Measurements from ENCODE around the gene LRRC8E. TPM values are rescaled to one million over a fixed set of nuclear protein-coding genes. Genes with fewer than 3 reads are reported as not detected.

LRRC8E gene
- total and polyA plus RNA-seq, 2 of the 8 experiments (the other 6 are each of a cell fraction or from before 2014, with no cell fraction given) = 2.7 to 2.9 TPM

DNA sequence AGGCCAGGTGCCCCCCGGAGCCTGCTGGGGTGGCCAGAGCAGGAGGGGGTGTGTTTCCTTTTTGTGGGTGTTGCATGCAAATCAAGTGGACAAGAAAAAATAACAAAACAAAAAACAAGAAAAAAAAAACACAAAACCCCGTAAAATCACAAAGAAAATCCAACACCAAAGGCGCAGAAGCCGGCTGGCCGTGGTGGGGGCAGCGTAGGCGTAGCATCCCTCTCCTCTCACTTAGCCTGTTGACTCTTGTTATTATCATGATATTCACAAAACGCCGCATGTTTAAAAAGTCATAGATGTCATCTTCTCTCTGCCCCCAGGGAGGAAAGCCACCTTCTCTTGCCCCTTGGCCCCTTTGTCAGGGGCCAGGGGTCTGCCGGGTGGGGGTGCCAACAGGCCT lies 25.3 kb downstream of the LRRC8E start:
- FAIRE-seq = no peak
- CTCF ChIA-PET (ENCODE audit: partially characterized antibody) = interaction anchor here (2.3 kb wide), 1 partner anchor 45 kb away, joined by 9 read pairs; no protein-coding TSS in a partner anchor
- Histone ChIP-seq H3K9me3 (ENCODE audit: insufficient read depth in 2 of 2, low read depth in 1 of 2, low read length in 1 of 2) (no peaks in the 10 kb centered on the region), H3K27me3 (replicated peaks in 1 of 4; ENCODE audit: control insufficient read depth in 3 of 4, extremely low read depth in 1 of 4, insufficient read depth in 3 of 4, low read length in 3 of 4) (peaks cover 17 to 42% (median 35%) of the 10 kb centered on the region in 4 experiments; a peak in 6 of 7 replicates), H3K4ac (replicated peaks; ENCODE audit: insufficient read length, low read depth, low read length) (no peak overlapping the region), H3K27ac (ENCODE audit: low read depth, low read length) (no peak overlapping the region), H3K36me3 (ENCODE audit: control insufficient read depth in 2 of 4, insufficient read depth in 4 of 4, low read length in 3 of 4) (peaks cover 5 to 30% (median 16%) of the 10 kb centered on the region in 4 experiments; a peak in 4 of 8 replicates), H2BK120ac (replicated peaks; ENCODE audit: low read depth, low read length) (no peak overlapping the region), H3K23ac (ENCODE audit: insufficient read length) (no peak overlapping the region), H4K20me1 (replicated peaks in 1 of 2; ENCODE audit: control insufficient read depth in 1 of 2, insufficient read depth in 2 of 2, low read length in 2 of 2) (peaks cover 2 to 11% of the 10 kb centered on the region in 2 experiments), H3K18ac (ENCODE audit: extremely low read depth, low read length) (no peak overlapping the region), H2AK5ac (ENCODE audit: low read depth, low read length) (no peak overlapping the region), H3K4me1 (replicated peaks in 1 of 4; ENCODE audit: control insufficient read depth in 3 of 4, insufficient read depth in 4 of 4, low read length in 3 of 4) (peaks cover 0 to 9% (median 7%) of the 10 kb centered on the region in 4 experiments; a peak in 5 of 7 replicates), H2BK15ac (ENCODE audit: low read length) (no peak overlapping the region), H3K4me2 (ENCODE audit: insufficient read depth in 1 of 2, low read depth in 2 of 2, low read length in 2 of 2) (no peak overlapping the region), H2BK12ac (ENCODE audit: low read depth, low read length) (no peak overlapping the region), H3K79me1 (ENCODE audit: low read depth, low read length) (0 out of 2 replicates have a peak, but pooled peaks cover 2% of the 10 kb centered on the region), H2BK5ac (ENCODE audit: low read depth, low read length) (no peak overlapping the region), H2BK20ac (ENCODE audit: low read length) (no peak overlapping the region), H3K9ac (replicated peaks in 1 of 4; ENCODE audit: extremely low read depth in 1 of 4, low read depth in 3 of 4, low read length in 3 of 4) (no peak overlapping the region), H3K56ac (replicated peaks; ENCODE audit: insufficient read length, low read depth, low read length) (no peak overlapping the region), H2AFZ (ENCODE audit: low read length) (no peak overlapping the region), H3K79me2 (ENCODE audit: control insufficient read depth in 1 of 2, insufficient read depth in 2 of 2, low read length in 2 of 2) (no peaks in the 10 kb centered on the region), H3K23me2 (ENCODE audit: low read depth, low read length) (peaks cover 13% of the 10 kb centered on the region; the same call in 1 of the 2 replicates), H3K4me3 (ENCODE audit: extremely low read depth in 1 of 4, insufficient read depth in 2 of 4, low read depth in 3 of 4, low read length in 4 of 4) (no peak overlapping the region), H3K14ac (ENCODE audit: insufficient read length) (no peak overlapping the region), H4K5ac (ENCODE audit: insufficient read length, low read depth, low read length) (no peak overlapping the region), H4K91ac (replicated peaks; ENCODE audit: insufficient read length, low read length) (no peak overlapping the region), H4K8ac (ENCODE audit: extremely low read depth, insufficient read depth, low read length) (no peak overlapping the region)
- 89% methylated on average over 9 of the region's 10 CpGs; no CpG with 5 or more reads in 1 of the 2 experiments for WGBS, 2 experiments (ENCODE audit: extremely low coverage in 1 of 2, insufficient coverage in 1 of 2, insufficient read length in 1 of 2, insufficient replicate concordance in 2 of 2, low coverage in 1 of 2, low lambda C conversion rate in 2 of 2, missing lambda C conversion rate in 1 of 2)
- POLR2A ChIA-PET (ENCODE audit: partially characterized antibody) = interaction anchor here (1.4 to 2.3 kb wide), 2 partner anchors 17 to 45 kb away, joined by 3 to 7 read pairs; no protein-coding TSS in a partner anchor
- no peak for DNase-seq (ENCODE audit: low read depth in 1 of 2, low spot score in 2 of 2)
- TF ChIP-seq RAD21 (IDR thresholded peaks at IDR 0.05 in 1 of 2, conservative IDR thresholded peaks at IDR 0.05 in 1 of 2; ENCODE audit: low read depth in 2 of 2, low read length in 2 of 2) (no peak), TEAD4 (IDR thresholded peaks at IDR 0.05; ENCODE audit: low read depth, low read length) (no peak), KDM1A (IDR thresholded peaks at IDR 0.05; ENCODE audit: borderline replicate concordance, low read length) (no peak), EZH2 (IDR thresholded peaks at IDR 0.05; ENCODE audit: low read depth, low read length, severe bottlenecking) (no peak), RFX5 (IDR thresholded peaks at IDR 0.05; ENCODE audit: borderline replicate concordance, low read depth, low read length) (no peak), MAFK (IDR thresholded peaks at IDR 0.05; ENCODE audit: low read depth, low read length) (no peak), JUND (IDR thresholded peaks at IDR 0.05; ENCODE audit: low read length) (no peak), JUN (IDR thresholded peaks at IDR 0.05; ENCODE audit: low read depth, low read length) (no peak), MAX (IDR thresholded peaks at IDR 0.05) (no peak), TAF1 (IDR thresholded peaks at IDR 0.05; ENCODE audit: low read depth, low read length) (no peak)
- TF ChIP-seq, protein P1, sequence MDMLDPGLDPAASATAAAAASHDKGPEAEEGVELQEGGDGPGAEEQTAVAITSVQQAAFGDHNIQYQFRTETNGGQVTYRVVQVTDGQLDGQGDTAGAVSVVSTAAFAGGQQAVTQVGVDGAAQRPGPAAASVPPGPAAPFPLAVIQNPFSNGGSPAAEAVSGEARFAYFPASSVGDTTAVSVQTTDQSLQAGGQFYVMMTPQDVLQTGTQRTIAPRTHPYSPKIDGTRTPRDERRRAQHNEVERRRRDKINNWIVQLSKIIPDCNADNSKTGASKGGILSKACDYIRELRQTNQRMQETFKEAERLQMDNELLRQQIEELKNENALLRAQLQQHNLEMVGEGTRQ (IDR thresholded peaks at IDR 0.05; ENCODE audit: low read length) = no peak

Data from H1 (cell line).